ENCODE results near the gene C11orf65.

The C11orf65 gene

DNA sequence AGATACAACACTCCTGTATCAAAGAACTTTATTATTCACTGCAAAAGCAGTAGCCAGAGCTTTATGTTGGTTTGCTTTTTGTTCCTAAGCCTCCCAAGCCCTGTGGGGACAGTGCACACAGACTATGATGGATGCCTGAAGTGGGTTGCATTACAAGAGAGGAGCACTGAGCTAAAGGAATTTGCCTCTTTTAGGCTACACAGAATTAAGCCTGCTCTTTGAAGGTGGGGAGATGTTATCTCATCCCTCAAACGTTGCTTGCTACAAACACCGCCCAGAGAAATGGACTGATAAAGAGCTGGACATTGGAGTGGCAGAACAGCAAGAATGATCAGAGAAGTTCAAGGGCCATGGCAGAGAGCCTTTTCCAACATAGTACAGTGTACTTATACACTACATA lies 33.4 kb upstream of the C11orf65 start:
- H3K4me1 ChIP-seq (ENCODE audit: insufficient read depth, insufficient read length), result no peaks in the 10 kb centered on the region
- no peak for TF ChIP-seq ZNF274 (IDR thresholded peaks at IDR 0.05; ENCODE audit: low read depth, low read length)
- TF ChIP-seq SUZ12 (IDR thresholded peaks at IDR 0.05; ENCODE audit: extremely low read depth, insufficient read depth, insufficient read length), result no peak
- TF ChIP-seq YY1 (IDR thresholded peaks at IDR 0.05; ENCODE audit: insufficient read depth, insufficient read length), result no peak
- DNase-seq (ENCODE audit: low read depth, low spot score), result no peak
- H3K36me3 ChIP-seq (ENCODE audit: insufficient read depth, insufficient read length, low read length), result peaks cover 4% of the 10 kb centered on the region
- H3K9me3 ChIP-seq (ENCODE audit: insufficient read depth, low read length), result no peaks in the 10 kb centered on the region
- no peak overlapping the region for H3K4me3 ChIP-seq (ENCODE audit: insufficient read length, low read depth)
- H3K27me3 ChIP-seq (ENCODE audit: insufficient read depth, insufficient read length), result no peaks in the 10 kb centered on the region
- no peak overlapping the region for H3K9ac ChIP-seq (ENCODE audit: insufficient read length, low read depth)

DNA sequence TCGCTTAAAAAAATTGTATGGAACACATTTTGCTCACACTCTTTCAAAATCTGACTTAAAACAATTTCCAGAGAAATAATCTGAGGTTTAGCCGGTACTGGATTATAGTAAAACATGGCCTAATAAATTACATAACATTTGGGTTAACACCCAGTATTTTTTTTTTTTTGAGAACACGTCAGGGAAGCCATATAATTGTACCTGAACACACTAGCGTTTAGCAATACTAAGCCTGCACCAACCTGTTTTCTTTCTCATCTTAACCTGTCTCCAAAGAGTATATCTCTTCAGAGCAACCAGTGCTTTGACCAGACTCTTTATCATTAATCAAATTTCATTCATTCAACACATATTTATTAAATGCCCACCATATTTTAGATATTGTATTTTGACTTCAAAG lies 32.8 kb upstream of the C11orf65 start:
- Histone ChIP-seq H3K4me3 (ENCODE audit: insufficient read length, low read depth) (no peak overlapping the region), H3K36me3 (ENCODE audit: insufficient read depth, insufficient read length, low read length) (peaks cover 6% of the 10 kb centered on the region), H3K4me1 (ENCODE audit: insufficient read depth, insufficient read length) (no peaks in the 10 kb centered on the region), H3K9me3 (ENCODE audit: insufficient read depth, low read length) (no peaks in the 10 kb centered on the region), H3K9ac (ENCODE audit: insufficient read length, low read depth) (no peak overlapping the region), H3K27me3 (ENCODE audit: insufficient read depth, insufficient read length) (no peaks in the 10 kb centered on the region)
- TF ChIP-seq SUZ12 (IDR thresholded peaks at IDR 0.05; ENCODE audit: extremely low read depth, insufficient read depth, insufficient read length) (no peak), ZNF274 (IDR thresholded peaks at IDR 0.05; ENCODE audit: low read depth, low read length) (no peak), YY1 (IDR thresholded peaks at IDR 0.05; ENCODE audit: insufficient read depth, insufficient read length) (no peak)
- no peak for DNase-seq (ENCODE audit: low read depth, low spot score)

DNA sequence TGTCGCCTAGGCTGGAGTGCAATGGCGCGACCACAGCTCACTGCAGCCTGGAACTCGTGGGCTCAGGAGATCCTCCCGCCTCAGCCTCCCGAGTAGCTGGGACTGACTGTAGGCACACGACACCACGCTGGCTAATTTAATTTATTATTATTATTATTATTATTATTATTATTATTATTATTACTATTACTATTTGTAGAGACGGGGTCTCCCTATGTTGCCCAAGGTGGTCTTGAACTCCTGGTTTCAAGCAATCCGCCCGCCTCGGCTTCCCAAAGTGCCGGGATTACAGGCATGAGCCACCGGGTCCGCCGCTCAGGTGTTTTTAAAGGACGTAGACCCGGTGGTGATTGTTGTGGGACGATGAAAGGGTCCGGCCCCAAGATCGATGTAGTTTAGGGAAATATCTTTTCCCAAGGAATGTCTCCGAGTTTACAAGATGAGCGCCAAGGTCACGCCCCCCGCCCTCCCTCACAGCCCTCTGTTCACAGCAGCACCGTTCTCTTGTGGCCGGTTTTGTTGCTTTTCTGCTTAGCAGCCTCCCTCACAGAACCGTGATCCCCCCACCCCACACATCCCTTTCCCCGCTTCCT lies 31.6 kb upstream of the C11orf65 start:
- no peaks in the 10 kb centered on the region for H3K4me1 ChIP-seq (ENCODE audit: insufficient read depth, insufficient read length)
- no peaks in the 10 kb centered on the region for H3K9me3 ChIP-seq (ENCODE audit: insufficient read depth, low read length)
- DNase-seq (ENCODE audit: low read depth, low spot score), result no peak
- TF ChIP-seq SUZ12 (IDR thresholded peaks at IDR 0.05; ENCODE audit: extremely low read depth, insufficient read depth, insufficient read length) (no peak), ZNF274 (IDR thresholded peaks at IDR 0.05; ENCODE audit: low read depth, low read length) (no peak), YY1 (IDR thresholded peaks at IDR 0.05; ENCODE audit: insufficient read depth, insufficient read length) (no peak)
- peak overlapping the region; percentile 90 for H3K9ac ChIP-seq (ENCODE audit: insufficient read length, low read depth)
- no peaks in the 10 kb centered on the region for H3K27me3 ChIP-seq (ENCODE audit: insufficient read depth, insufficient read length)
- H3K36me3 ChIP-seq (ENCODE audit: insufficient read depth, insufficient read length, low read length), result peaks cover 8% of the 10 kb centered on the region
- H3K4me3 ChIP-seq (ENCODE audit: insufficient read length, low read depth), result peak overlapping the region; percentile 64

DNA sequence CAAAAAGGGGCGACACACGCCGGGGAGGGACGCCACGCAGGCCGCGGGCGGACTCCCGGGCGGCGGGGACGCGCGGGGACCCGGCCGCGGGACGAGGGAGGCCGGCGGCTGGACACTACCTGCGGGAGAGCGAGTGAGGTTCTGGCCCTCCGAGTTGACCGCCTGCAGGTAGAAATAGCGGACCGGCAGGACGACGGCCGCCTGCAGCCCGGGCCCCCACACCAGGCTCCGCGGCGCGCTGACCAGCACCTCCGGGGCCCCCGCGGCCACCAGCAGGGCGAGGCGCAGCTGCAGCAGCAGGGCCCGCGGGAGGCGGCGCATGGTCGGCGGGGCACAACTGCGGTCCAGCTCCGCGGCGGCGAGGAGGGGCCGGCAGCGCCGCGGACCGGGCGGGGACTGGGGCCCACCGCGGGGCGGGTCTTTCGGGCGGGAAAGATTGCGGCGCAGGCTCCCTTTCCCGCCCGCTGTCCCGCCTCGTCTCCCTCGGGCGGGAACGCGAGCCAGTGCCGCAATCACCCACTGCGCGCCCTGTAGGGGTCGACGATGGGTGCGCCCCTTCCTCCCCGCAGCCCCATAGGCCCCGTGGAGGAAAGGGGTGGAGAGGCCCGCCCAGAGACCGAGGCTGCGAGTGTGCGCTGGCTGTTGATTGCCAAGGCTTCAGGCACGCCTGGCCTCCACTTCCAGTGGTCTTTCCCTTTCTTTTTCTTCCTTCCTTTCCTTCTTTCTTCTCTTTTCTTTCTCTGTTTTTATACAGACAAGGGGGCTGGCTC lies 30.9 kb upstream of the C11orf65 start, which contains the start of gene POGLUT3:
Gene POGLUT3 (minus strand): TSS at position 339 of the 770 bp plus-strand sequence. CDS start 18 bp downstream, at position 321.
- no peak for TF ChIP-seq YY1 (IDR thresholded peaks at IDR 0.05; ENCODE audit: insufficient read depth, insufficient read length)
- TF ChIP-seq ZNF274 (IDR thresholded peaks at IDR 0.05; ENCODE audit: low read depth, low read length), result no peak
- no peak for TF ChIP-seq SUZ12 (IDR thresholded peaks at IDR 0.05; ENCODE audit: extremely low read depth, insufficient read depth, insufficient read length)
- Histone ChIP-seq H3K9ac (ENCODE audit: insufficient read length, low read depth) (peak within 1 kb of the TSS; percentile 90), H3K27me3 (ENCODE audit: insufficient read depth, insufficient read length) (no peaks in the 10 kb centered on the region), H3K36me3 (ENCODE audit: insufficient read depth, insufficient read length, low read length) (peaks cover 8% of the 10 kb centered on the region), H3K4me3 (ENCODE audit: insufficient read length, low read depth) (peak within 1 kb of the TSS; percentile 64), H3K9me3 (ENCODE audit: insufficient read depth, low read length) (no peaks in the 10 kb centered on the region), H3K4me1 (ENCODE audit: insufficient read depth, insufficient read length) (no peaks in the 10 kb centered on the region)
- DNase-seq (ENCODE audit: low read depth, low spot score), result no peak

DNA sequence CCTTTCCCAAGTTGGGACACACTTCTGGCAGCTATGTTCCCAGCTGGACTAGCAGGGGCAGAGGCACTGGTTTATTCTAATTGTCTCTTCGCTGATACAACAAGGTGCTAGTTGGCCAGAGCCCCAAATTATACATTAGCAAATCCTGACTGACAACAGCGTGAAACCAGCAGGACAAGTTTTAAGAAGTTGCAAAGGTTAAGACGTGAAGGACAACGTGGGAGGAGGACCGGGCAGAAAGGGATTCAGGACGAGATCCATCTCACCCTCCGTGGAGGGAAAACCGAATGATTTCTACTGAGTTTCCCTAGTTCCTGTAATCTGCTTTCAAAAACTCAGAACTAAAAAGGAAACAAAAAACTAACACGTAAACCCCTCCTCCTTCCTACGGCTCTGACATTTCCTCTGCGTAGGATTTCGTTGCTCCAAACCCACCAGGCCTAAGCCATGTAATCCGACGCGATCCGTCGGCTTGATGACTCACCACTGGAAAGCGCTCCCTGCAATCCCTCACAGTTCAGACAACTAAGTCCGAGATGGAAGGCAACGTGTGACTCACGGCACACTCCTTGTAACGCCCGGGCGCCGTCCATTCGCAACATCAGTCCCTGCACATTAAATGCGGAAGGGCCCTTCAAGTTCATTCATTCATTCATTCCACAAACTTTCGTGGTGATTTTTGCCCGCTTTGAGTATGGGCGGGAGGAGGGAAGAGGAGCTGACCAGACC lies 30.2 kb upstream of the C11orf65 start:
- H3K4me1 ChIP-seq (ENCODE audit: insufficient read depth, insufficient read length), result no peaks in the 10 kb centered on the region

DNA sequence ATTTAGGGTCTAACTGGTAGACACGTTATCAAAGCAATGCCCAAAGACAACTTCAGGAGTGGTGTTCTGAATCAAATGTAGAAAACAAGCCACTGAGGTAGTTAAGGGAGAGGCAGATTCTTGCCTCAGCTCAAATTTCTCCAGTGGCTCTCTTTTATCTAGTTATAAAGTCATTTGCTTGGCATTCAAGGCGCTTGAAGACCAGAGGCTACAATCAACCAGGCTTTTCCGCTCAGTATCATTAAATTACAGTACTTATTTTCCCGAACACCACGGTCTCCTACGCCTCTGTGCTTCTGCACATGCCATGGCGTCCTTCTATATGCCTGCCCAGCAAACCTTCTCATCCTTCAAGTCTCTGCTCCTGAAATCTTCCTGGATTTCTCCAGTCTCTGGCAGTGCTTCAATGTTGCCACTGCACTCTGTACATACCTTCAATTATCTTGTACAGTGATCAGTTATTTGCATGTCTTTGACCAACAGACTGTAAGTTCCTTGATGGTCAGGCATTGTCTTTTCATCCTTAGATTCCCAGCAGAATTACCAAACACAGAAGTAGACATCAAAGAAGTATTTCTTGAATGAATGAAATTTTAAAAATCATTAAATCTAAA lies 29.4 kb upstream of the C11orf65 start:
- Histone ChIP-seq H3K36me3 (ENCODE audit: insufficient read depth, insufficient read length, low read length) (peaks cover 8% of the 10 kb centered on the region), H3K9me3 (ENCODE audit: insufficient read depth, low read length) (no peaks in the 10 kb centered on the region), H3K4me3 (ENCODE audit: insufficient read length, low read depth) (no peak overlapping the region), H3K4me1 (ENCODE audit: insufficient read depth, insufficient read length) (no peaks in the 10 kb centered on the region), H3K9ac (ENCODE audit: insufficient read length, low read depth) (no peak overlapping the region), H3K27me3 (ENCODE audit: insufficient read depth, insufficient read length) (no peaks in the 10 kb centered on the region)
- no peak for TF ChIP-seq YY1 (IDR thresholded peaks at IDR 0.05; ENCODE audit: insufficient read depth, insufficient read length)
- TF ChIP-seq SUZ12 (IDR thresholded peaks at IDR 0.05; ENCODE audit: extremely low read depth, insufficient read depth, insufficient read length), result no peak
- no peak for TF ChIP-seq ZNF274 (IDR thresholded peaks at IDR 0.05; ENCODE audit: low read depth, low read length)
- no peak for DNase-seq (ENCODE audit: low read depth, low spot score)

More for the DNA sequence above, 30.2 kb upstream of the C11orf65 start:
- no peaks in the 10 kb centered on the region for H3K27me3 ChIP-seq (ENCODE audit: insufficient read depth, insufficient read length)
- H3K9ac ChIP-seq (ENCODE audit: insufficient read length, low read depth), result peak overlapping the region; percentile 90
- DNase-seq (ENCODE audit: low read depth, low spot score), result peak; percentile 87
- H3K9me3 ChIP-seq (ENCODE audit: insufficient read depth, low read length), result no peaks in the 10 kb centered on the region
- TF ChIP-seq ZNF274 (IDR thresholded peaks at IDR 0.05; ENCODE audit: low read depth, low read length), result no peak
- H3K36me3 ChIP-seq (ENCODE audit: insufficient read depth, insufficient read length, low read length), result peaks cover 8% of the 10 kb centered on the region
- H3K4me3 ChIP-seq (ENCODE audit: insufficient read length, low read depth), result peak overlapping the region; percentile 64
